MCF 10A (cell line): ENCODE results near the gene TRIM9. TPM values are rescaled to one million over a fixed set of nuclear protein-coding genes. Genes with fewer than 3 reads are reported as not detected.

Experiments used
- BruUV-seq: library from RNA; stranded (reverse); fragments of 400-500 nt; replicated peaks from 2 replicates; lab custom pipeline; 2021; lab: Mats Ljungman, UMichigan
- CTCF ChIA-PET: fragments of 300-600 bp; sonication (Branson Sonifier 250); formaldehyde crosslinking; extraction: SDS; loops from one replicate; lab custom pipeline; 2021; ENCODE audit warnings: antibody characterized with exemption, inconsistent platforms; lab: Yijun Ruan, JAX
- POLR2A ChIA-PET: fragments of 300-600, 350-650 bp; sonication (Branson Sonifier 250); formaldehyde crosslinking; extraction: SDS; loops from one replicate; lab custom pipeline; 2020; ENCODE audit warnings: antibody characterized with exemption, inconsistent platforms; lab: Yijun Ruan, JAX
- DNase-seq: peaks from one replicate; pipeline ENCODE4 v3.0.0-alpha.2; 2018; ENCODE audit not compliant: unreplicated experiment
- H3K27ac Mint-ChIP-seq: one replicate; pipeline ENCODE4 v1.8.0; 2022; ENCODE audit warnings: mild to moderate bottlenecking, low read depth, mixed read lengths; ENCODE audit not compliant: unreplicated experiment
- H3K27me3 Mint-ChIP-seq: one replicate; pipeline ENCODE4 v1.8.0; 2022; ENCODE audit warnings: mixed read lengths; ENCODE audit not compliant: insufficient read depth, unreplicated experiment
- H3K36me3 Mint-ChIP-seq: one replicate; pipeline ENCODE4 v1.8.0; 2022; ENCODE audit warnings: mild to moderate bottlenecking, moderate library complexity, mixed read lengths; ENCODE audit not compliant: insufficient read depth, unreplicated experiment
- H3K4me1 Mint-ChIP-seq: one replicate; pipeline ENCODE4 v1.8.0; 2022; ENCODE audit warnings: mixed read lengths; ENCODE audit not compliant: insufficient read depth, unreplicated experiment
- H3K4me3 Mint-ChIP-seq: one replicate; pipeline ENCODE4 v1.8.0; 2022; ENCODE audit warnings: mild to moderate bottlenecking, moderate library complexity, mixed read lengths; ENCODE audit not compliant: unreplicated experiment
- H3K9me3 Mint-ChIP-seq: one replicate; pipeline ENCODE4 v1.8.0; 2022; ENCODE audit warnings: mixed read lengths; ENCODE audit not compliant: unreplicated experiment
- intact Hi-C: fragments of 100-400 bp; cut with micrococcal nuclease; formaldehyde crosslinking; loops from 2 replicates; pipeline ENCODE4 v1.14.1; 2022
- total RNA-seq: library from RNA; stranded (reverse); gene quantifications from 2 replicates; pipeline ENCODE4 v1.2.3, GENCODE V29; 2022
- TF ChIP-seq, protein P1 (sequence below): fragments of 200-600 bp; IDR thresholded peaks from one replicate; pipeline ENCODE4 v1.8.0; 2022; ENCODE audit warnings: antibody characterized with exemption, mild to moderate bottlenecking; ENCODE audit not compliant: unreplicated experiment

Gene TRIM9
- total RNA-seq, 1 experiment from 2014 or later, result 0.19 TPM

DNA sequence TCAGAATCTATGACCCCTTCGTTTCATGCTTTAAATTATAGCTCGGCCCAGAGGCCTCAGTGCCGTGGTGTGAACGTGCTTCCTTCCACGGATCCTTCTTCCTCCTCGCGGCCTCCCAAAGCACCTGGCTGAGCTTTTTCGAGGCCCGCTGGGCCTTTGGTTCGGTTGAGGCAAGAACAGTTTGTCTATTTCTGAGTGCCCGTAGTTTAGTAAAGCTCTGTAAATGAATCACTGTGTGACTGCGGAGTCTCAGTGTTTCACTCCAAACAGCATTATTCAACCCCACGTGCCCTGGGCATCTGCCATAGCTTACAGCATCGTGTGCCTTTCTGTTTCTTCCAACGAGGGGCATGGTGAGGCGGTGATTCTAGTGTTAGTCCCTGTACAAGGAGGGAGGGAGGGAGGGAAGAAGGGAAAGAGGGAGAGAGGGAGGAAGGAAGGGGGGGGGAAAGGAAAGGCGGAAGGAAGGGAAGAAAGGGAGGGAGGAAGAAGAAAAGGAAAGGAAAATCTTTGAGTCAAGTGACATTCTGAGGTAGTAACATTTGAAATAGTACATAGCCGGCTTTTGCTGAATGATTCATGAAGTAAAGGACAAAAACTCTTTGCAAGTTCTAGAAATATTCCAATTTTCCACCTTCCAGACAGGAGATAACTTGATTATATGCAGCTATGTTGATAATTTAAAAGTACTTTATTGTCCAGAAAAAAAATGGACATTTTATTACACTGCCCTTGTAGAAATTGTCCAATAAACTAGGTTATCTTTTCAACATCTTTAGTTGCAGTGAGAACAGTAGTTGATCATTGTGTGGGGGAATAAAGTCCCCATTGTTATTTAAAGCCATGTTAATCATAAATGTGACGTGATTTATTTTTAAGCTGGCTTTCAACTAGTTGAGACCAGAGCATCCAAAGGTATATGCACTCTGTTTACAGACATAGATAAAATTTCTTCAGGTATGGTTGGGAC is 1.2 kb upstream of the TRIM9 start:
- CTCF ChIA-PET, result interaction anchor here (0.5 to 1.6 kb wide), 6 partner anchors 40 to 496 kb away, joined by 3 to 5 read pairs (median 4); no protein-coding TSS in a partner anchor
- DNase-seq, result peak; percentile 21
- no peaks in the 10 kb centered on the region for H3K36me3 Mint-ChIP-seq
- H3K4me3 Mint-ChIP-seq, result peak overlapping the region; percentile 85
- POLR2A ChIA-PET, result interaction anchor here (1.1 to 2.5 kb wide), 10 partner anchors 8 to 141 kb away, joined by 3 to 11 read pairs (median 4); no protein-coding TSS in a partner anchor
- no TSS peak for BruUV-seq
- H3K27ac Mint-ChIP-seq, result no peak overlapping the region
- TF ChIP-seq, protein P1, sequence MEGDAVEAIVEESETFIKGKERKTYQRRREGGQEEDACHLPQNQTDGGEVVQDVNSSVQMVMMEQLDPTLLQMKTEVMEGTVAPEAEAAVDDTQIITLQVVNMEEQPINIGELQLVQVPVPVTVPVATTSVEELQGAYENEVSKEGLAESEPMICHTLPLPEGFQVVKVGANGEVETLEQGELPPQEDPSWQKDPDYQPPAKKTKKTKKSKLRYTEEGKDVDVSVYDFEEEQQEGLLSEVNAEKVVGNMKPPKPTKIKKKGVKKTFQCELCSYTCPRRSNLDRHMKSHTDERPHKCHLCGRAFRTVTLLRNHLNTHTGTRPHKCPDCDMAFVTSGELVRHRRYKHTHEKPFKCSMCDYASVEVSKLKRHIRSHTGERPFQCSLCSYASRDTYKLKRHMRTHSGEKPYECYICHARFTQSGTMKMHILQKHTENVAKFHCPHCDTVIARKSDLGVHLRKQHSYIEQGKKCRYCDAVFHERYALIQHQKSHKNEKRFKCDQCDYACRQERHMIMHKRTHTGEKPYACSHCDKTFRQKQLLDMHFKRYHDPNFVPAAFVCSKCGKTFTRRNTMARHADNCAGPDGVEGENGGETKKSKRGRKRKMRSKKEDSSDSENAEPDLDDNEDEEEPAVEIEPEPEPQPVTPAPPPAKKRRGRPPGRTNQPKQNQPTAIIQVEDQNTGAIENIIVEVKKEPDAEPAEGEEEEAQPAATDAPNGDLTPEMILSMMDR, result no peak
- H3K9me3 Mint-ChIP-seq, result no peaks in the 10 kb centered on the region
- H3K4me1 Mint-ChIP-seq, result no peaks in the 10 kb centered on the region
- intact Hi-C loops, result loop anchor here (10.0 kb wide), 1 partner anchor 141 kb away; no protein-coding TSS in a partner anchor
- peaks cover 30% of the 10 kb centered on the region for H3K27me3 Mint-ChIP-seq

DNA sequence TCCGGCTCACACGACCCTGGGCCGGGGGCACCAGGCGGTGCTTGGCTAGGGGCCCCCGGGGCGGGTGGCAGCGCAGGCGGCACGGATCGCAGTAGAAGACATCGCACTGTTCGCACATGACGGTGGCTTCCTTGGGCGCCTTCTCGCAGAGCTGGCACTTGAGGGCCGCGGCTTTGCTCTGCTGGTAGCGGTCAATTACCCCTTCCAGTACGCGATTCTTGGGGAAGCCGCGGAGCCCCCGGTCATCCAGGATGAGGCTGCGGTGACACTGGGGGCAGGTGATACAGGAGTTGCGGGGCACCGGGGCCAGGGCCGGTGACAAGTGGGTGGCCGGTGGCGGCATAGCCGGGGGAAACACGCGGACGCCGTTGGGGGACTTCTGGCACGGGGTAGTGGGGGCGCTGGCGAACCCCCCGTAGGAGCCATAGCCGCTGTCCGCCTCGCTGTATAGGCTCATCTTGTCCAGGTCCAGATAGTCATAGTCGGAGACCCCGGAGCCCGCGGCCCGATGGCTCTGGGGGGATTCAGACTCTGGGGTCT is 553 bp downstream of the TRIM9 start:
- POLR2A ChIA-PET, result interaction anchor here (0.6 to 2.5 kb wide), 9 partner anchors 8 to 145 kb away, joined by 4 to 11 read pairs (median 5); partner anchors contain the start of gene TMX1
- TF ChIP-seq, protein P1, result no peak
- H3K4me3 Mint-ChIP-seq, result peak overlapping the region; percentile 85
- BruUV-seq, result no TSS peak
- H3K9me3 Mint-ChIP-seq, result no peaks in the 10 kb centered on the region
- CTCF ChIA-PET, result no interaction called here
- peaks cover 13% of the 10 kb centered on the region for H3K27me3 Mint-ChIP-seq
- H3K27ac Mint-ChIP-seq, result no peak overlapping the region
- no peak for DNase-seq
- H3K36me3 Mint-ChIP-seq, result no peaks in the 10 kb centered on the region
- H3K4me1 Mint-ChIP-seq, result no peaks in the 10 kb centered on the region
- intact Hi-C loops, result loop anchor here (10.0 kb wide), 1 partner anchor 140 kb away; no protein-coding TSS in a partner anchor

DNA sequence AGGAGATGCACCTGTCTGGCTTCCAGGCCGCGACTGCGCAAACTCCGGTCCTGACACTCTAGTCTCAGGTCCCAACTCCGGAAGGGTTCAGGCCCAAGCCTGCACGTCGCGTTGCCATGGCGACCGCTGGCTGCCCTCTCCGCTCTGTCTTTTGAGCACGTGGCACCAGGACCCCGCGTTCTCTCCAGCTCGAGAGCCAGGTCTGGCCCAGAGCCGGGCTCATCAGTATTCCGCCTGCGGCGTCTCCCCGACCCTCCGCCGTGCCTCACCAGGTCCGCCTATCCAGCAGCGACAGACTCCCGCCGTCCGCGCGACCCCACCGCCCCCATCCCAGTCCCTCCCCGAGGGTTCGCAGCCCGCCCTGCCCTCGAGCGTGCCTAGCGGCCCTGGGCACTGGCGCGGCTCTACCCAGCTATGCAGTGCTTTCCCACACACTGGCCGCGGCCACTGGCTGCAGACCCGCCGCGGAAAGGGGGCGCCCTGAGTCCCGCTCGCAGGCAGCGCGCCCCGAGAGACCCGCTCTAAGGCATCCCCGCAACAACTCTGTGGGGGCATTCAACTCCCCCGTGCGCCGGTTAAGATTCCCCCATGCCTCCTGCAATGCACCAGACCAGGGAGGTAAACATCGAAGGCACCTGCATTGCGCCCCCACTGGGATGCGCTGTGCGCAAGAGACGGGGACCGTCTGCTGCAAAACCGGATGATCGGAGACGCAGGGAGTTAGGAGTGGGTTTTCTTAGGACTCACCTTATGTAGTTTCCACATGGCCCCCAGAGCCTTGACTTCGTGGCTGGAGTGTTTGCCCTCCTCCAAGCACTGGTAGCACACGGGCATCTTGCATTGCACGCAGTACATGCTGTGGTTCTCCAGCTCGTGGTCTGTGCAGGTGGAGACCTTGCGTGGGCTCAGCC is 1.3 kb downstream of the TRIM9 start:
- H3K4me1 Mint-ChIP-seq, result no peaks in the 10 kb centered on the region
- no peaks in the 10 kb centered on the region for H3K36me3 Mint-ChIP-seq
- TF ChIP-seq, protein P1, result no peak
- ChIA-PET POLR2A (no interaction called here), CTCF (no interaction called here)
- no TSS peak for BruUV-seq
- peaks cover 11% of the 10 kb centered on the region for H3K27me3 Mint-ChIP-seq
- DNase-seq, result no peak
- H3K27ac Mint-ChIP-seq, result no peak overlapping the region
- no peaks in the 10 kb centered on the region for H3K9me3 Mint-ChIP-seq
- intact Hi-C loops, result loop anchor here (10.0 kb wide), 1 partner anchor 139 kb away; no protein-coding TSS in a partner anchor
- no peak overlapping the region for H3K4me3 Mint-ChIP-seq
